ENCODE measurements around the gene DEFB131A. TPM values are rescaled to one million over a fixed set of nuclear protein-coding genes. Genes with fewer than 3 reads are reported as not detected.
"Not testable (repeated sequence)": the region's sequence is repeated elsewhere in the genome, so short reads cannot be mapped to it uniquely, and the experiment has no call there.

DEFB131A gene
- total RNA-seq, 1 experiment from 2014 or later = not detected

- H3K4me1 Mint-ChIP-seq (ENCODE audit: insufficient read depth, unreplicated experiment); BruUV-seq (replicated peaks); H3K27me3 Mint-ChIP-seq (ENCODE audit: insufficient read depth, unreplicated experiment); intact Hi-C loops (cut with micrococcal nuclease); H3K27ac Mint-ChIP-seq (ENCODE audit: low read depth, unreplicated experiment); DNase-seq (ENCODE audit: unreplicated experiment); H3K36me3 Mint-ChIP-seq (ENCODE audit: insufficient read depth, unreplicated experiment); POLR2A ChIA-PET; CTCF ChIA-PET; H3K4me3 Mint-ChIP-seq (ENCODE audit: unreplicated experiment): not testable (repeated sequence)
- H3K9me3 Mint-ChIP-seq (ENCODE audit: unreplicated experiment) = peaks cover 22% of the 10 kb centered on the region
Measured at GRCh38 chr4:9488796-9489195, 44.6 kb downstream of the DEFB131A start.

GRCh38 chr4:9490496-9490895 lies 46.3 kb downstream of the DEFB131A start:
- BruUV-seq (replicated peaks); CTCF ChIA-PET; H3K36me3 Mint-ChIP-seq (ENCODE audit: insufficient read depth, unreplicated experiment); H3K4me1 Mint-ChIP-seq (ENCODE audit: insufficient read depth, unreplicated experiment); H3K4me3 Mint-ChIP-seq (ENCODE audit: unreplicated experiment); POLR2A ChIA-PET; H3K27ac Mint-ChIP-seq (ENCODE audit: low read depth, unreplicated experiment); intact Hi-C loops (cut with micrococcal nuclease); DNase-seq (ENCODE audit: unreplicated experiment); H3K27me3 Mint-ChIP-seq (ENCODE audit: insufficient read depth, unreplicated experiment): not testable (repeated sequence)
- H3K9me3 Mint-ChIP-seq (ENCODE audit: unreplicated experiment) = peaks cover 14% of the 10 kb centered on the region

GRCh38 chr4:9490986-9491385 lies 46.8 kb downstream of the DEFB131A start:
- CTCF ChIA-PET; BruUV-seq (replicated peaks); POLR2A ChIA-PET; intact Hi-C loops (cut with micrococcal nuclease); H3K4me1 Mint-ChIP-seq (ENCODE audit: insufficient read depth, unreplicated experiment); H3K36me3 Mint-ChIP-seq (ENCODE audit: insufficient read depth, unreplicated experiment); H3K27me3 Mint-ChIP-seq (ENCODE audit: insufficient read depth, unreplicated experiment); H3K4me3 Mint-ChIP-seq (ENCODE audit: unreplicated experiment); DNase-seq (ENCODE audit: unreplicated experiment); H3K27ac Mint-ChIP-seq (ENCODE audit: low read depth, unreplicated experiment): not testable (repeated sequence)
- peaks cover 14% of the 10 kb centered on the region for H3K9me3 Mint-ChIP-seq (ENCODE audit: unreplicated experiment)

GRCh38 chr4:9493589-9493988 lies 49.4 kb downstream of the DEFB131A start:
- POLR2A ChIA-PET; DNase-seq (ENCODE audit: unreplicated experiment); CTCF ChIA-PET; intact Hi-C loops (cut with micrococcal nuclease); H3K9me3 Mint-ChIP-seq (ENCODE audit: unreplicated experiment); H3K4me3 Mint-ChIP-seq (ENCODE audit: unreplicated experiment); H3K27ac Mint-ChIP-seq (ENCODE audit: low read depth, unreplicated experiment); H3K36me3 Mint-ChIP-seq (ENCODE audit: insufficient read depth, unreplicated experiment); BruUV-seq (replicated peaks); H3K27me3 Mint-ChIP-seq (ENCODE audit: insufficient read depth, unreplicated experiment); H3K4me1 Mint-ChIP-seq (ENCODE audit: insufficient read depth, unreplicated experiment): not testable (repeated sequence)

GRCh38 chr4:9494256-9495035 lies 50.2 kb downstream of the DEFB131A start:
- H3K36me3 Mint-ChIP-seq (ENCODE audit: insufficient read depth, unreplicated experiment); POLR2A ChIA-PET; H3K4me3 Mint-ChIP-seq (ENCODE audit: unreplicated experiment); BruUV-seq (replicated peaks); H3K4me1 Mint-ChIP-seq (ENCODE audit: insufficient read depth, unreplicated experiment); H3K9me3 Mint-ChIP-seq (ENCODE audit: unreplicated experiment); H3K27ac Mint-ChIP-seq (ENCODE audit: low read depth, unreplicated experiment); H3K27me3 Mint-ChIP-seq (ENCODE audit: insufficient read depth, unreplicated experiment); DNase-seq (ENCODE audit: unreplicated experiment); intact Hi-C loops (cut with micrococcal nuclease); CTCF ChIA-PET: not testable (repeated sequence)

- DNase-seq (ENCODE audit: unreplicated experiment) = peak; percentile 26
- H3K27me3 Mint-ChIP-seq (ENCODE audit: insufficient read depth, unreplicated experiment); BruUV-seq (replicated peaks); H3K36me3 Mint-ChIP-seq (ENCODE audit: insufficient read depth, unreplicated experiment); H3K4me1 Mint-ChIP-seq (ENCODE audit: insufficient read depth, unreplicated experiment); H3K27ac Mint-ChIP-seq (ENCODE audit: low read depth, unreplicated experiment); H3K9me3 Mint-ChIP-seq (ENCODE audit: unreplicated experiment); POLR2A ChIA-PET; intact Hi-C loops (cut with micrococcal nuclease); H3K4me3 Mint-ChIP-seq (ENCODE audit: unreplicated experiment): not testable (repeated sequence)
- CTCF ChIA-PET = interaction anchor here (0.6 kb wide), 1 partner anchor 196 kb away, joined by 4 read pairs; no protein-coding TSS in a partner anchor
Measured at GRCh38 chr4:9495443-9495842, 51.2 kb downstream of the DEFB131A start.

GRCh38 chr4:9497575-9498467 lies 53.6 kb downstream of the DEFB131A start:
- CTCF ChIA-PET; intact Hi-C loops (cut with micrococcal nuclease); H3K4me3 Mint-ChIP-seq (ENCODE audit: unreplicated experiment): not testable (repeated sequence)

GRCh38 chr4:9498468-9499040 lies 54.3 kb downstream of the DEFB131A start:
- CTCF ChIA-PET; H3K4me3 Mint-ChIP-seq (ENCODE audit: unreplicated experiment); BruUV-seq (replicated peaks); intact Hi-C loops (cut with micrococcal nuclease); POLR2A ChIA-PET; H3K27me3 Mint-ChIP-seq (ENCODE audit: insufficient read depth, unreplicated experiment); H3K27ac Mint-ChIP-seq (ENCODE audit: low read depth, unreplicated experiment); H3K9me3 Mint-ChIP-seq (ENCODE audit: unreplicated experiment); DNase-seq (ENCODE audit: unreplicated experiment); H3K36me3 Mint-ChIP-seq (ENCODE audit: insufficient read depth, unreplicated experiment); H3K4me1 Mint-ChIP-seq (ENCODE audit: insufficient read depth, unreplicated experiment): not testable (repeated sequence)

More at GRCh38 chr4:9497575-9498467, 53.6 kb downstream of the DEFB131A start:
- BruUV-seq (replicated peaks); DNase-seq (ENCODE audit: unreplicated experiment); H3K9me3 Mint-ChIP-seq (ENCODE audit: unreplicated experiment); H3K36me3 Mint-ChIP-seq (ENCODE audit: insufficient read depth, unreplicated experiment); H3K4me1 Mint-ChIP-seq (ENCODE audit: insufficient read depth, unreplicated experiment); H3K27ac Mint-ChIP-seq (ENCODE audit: low read depth, unreplicated experiment); H3K27me3 Mint-ChIP-seq (ENCODE audit: insufficient read depth, unreplicated experiment); POLR2A ChIA-PET: not testable (repeated sequence)

GRCh38 chr4:9499974-9500487 lies 55.8 kb downstream of the DEFB131A start:
- DNase-seq (ENCODE audit: unreplicated experiment); H3K36me3 Mint-ChIP-seq (ENCODE audit: insufficient read depth, unreplicated experiment); H3K9me3 Mint-ChIP-seq (ENCODE audit: unreplicated experiment); BruUV-seq (replicated peaks); H3K27me3 Mint-ChIP-seq (ENCODE audit: insufficient read depth, unreplicated experiment); H3K27ac Mint-ChIP-seq (ENCODE audit: low read depth, unreplicated experiment); intact Hi-C loops (cut with micrococcal nuclease); POLR2A ChIA-PET; H3K4me1 Mint-ChIP-seq (ENCODE audit: insufficient read depth, unreplicated experiment); CTCF ChIA-PET; H3K4me3 Mint-ChIP-seq (ENCODE audit: unreplicated experiment): not testable (repeated sequence)

All from MCF 10A (cell line).